GM19099 (cell line): ENCODE results near the gene ADAMTS6.

Experiments used
- POLR2A ChIP-seq: IDR thresholded peaks from 3 replicates; pipeline ENCODE4 v1.6.1; 2011; ENCODE audit warnings: low read depth; ENCODE audit not compliant: insufficient read length; ENCODE audit errors: extremely low read depth

ADAMTS6 gene

GRCh38 chr5:65197531-65198455 lies 283.9 kb downstream of the ADAMTS6 start:
- TF ChIP-seq POLR2A = no peak

GRCh38 chr5:65194871-65195270 lies 286.8 kb downstream of the ADAMTS6 start:
- no peak for TF ChIP-seq POLR2A

GRCh38 chr5:65192331-65192730 lies 289.4 kb downstream of the ADAMTS6 start:
- no peak for TF ChIP-seq POLR2A

- TF ChIP-seq POLR2A = no peak
Observed at GRCh38 chr5:65191554-65192135, 290.1 kb downstream of the ADAMTS6 start.

GRCh38 chr5:65190328-65191053 lies 291.2 kb downstream of the ADAMTS6 start:
- TF ChIP-seq POLR2A = no peak

- TF ChIP-seq POLR2A = no peak
Observed at GRCh38 chr5:65186646-65187227, 295.0 kb downstream of the ADAMTS6 start.

GRCh38 chr5:65185468-65185867 lies 296.3 kb downstream of the ADAMTS6 start:
- TF ChIP-seq POLR2A = no peak

GRCh38 chr5:65184780-65185179 lies 296.9 kb downstream of the ADAMTS6 start:
- TF ChIP-seq POLR2A = no peak

- TF ChIP-seq POLR2A = no peak
Observed at GRCh38 chr5:65173130-65173525, 308.6 kb downstream of the ADAMTS6 start.

- no peak for TF ChIP-seq POLR2A
Observed at GRCh38 chr5:65172486-65173129, 309.1 kb downstream of the ADAMTS6 start.

- TF ChIP-seq POLR2A = no peak
Observed at GRCh38 chr5:65171645-65172044, 310.1 kb downstream of the ADAMTS6 start.

- TF ChIP-seq POLR2A = no peak
Observed at GRCh38 chr5:65163698-65164097, 318.0 kb downstream of the ADAMTS6 start.

GRCh38 chr5:65161655-65162054 lies 320.1 kb downstream of the ADAMTS6 start:
- TF ChIP-seq POLR2A = no peak

- no peak for TF ChIP-seq POLR2A
Observed at GRCh38 chr5:65157906-65158603, 323.7 kb downstream of the ADAMTS6 start.
